ENCODE results near the gene PDXP.

- TF ChIP-seq CTCF (IDR thresholded peaks at IDR 0.05) (no peak), ZFX (IDR thresholded peaks at IDR 0.05; ENCODE audit: borderline replicate concordance) (no peak)
These were observed 42.1 kb upstream of the PDXP start for GRCh38 chr22:37616201-37617083.
